Heart left ventricle (tissue), 13 donors: ENCODE data around the gene RPL13A.

Experiments used
- POLR2A ChIP-seq, 2 donors: fragments of 450-650 bp; IDR thresholded peaks; one replicate each; pipeline ENCODE4 v1.6.1; 2017; ENCODE audit warnings: antibody characterized with exemption in 2 of 2, mild to moderate bottlenecking in 2 of 2, moderate library complexity in 2 of 2
- TF ChIP-seq, protein P1 (sequence below), 12 donors: fragments of 200-600 bp; sonication (generic) in 4 of 12; IDR thresholded peaks; one replicate each; pipeline versions ENCODE4 v1.5.0 to v1.8.0; 2018 to 2022; ENCODE audit warnings: antibody characterized with exemption in 12 of 12, mild to moderate bottlenecking in 5 of 12
- donor health status: ischemic (EF 13 %, LVEDD 7.1; RV severe dilation, severe dysfunction).
- donor health status: DM: no; HTN: yes; CAD: no.
- donor health status: DM: no; HTN: no; CAD: no.
- donor health status: ischemic (EF 25% LVEDD 6.9; RV normal size, moderate dysfunction).
- donor health status: ischemic (EF 25% LVEDD 5.7; RV mildly dilated, moderate dysfunction).
- donor health status: ischemic (EF 35%, LVEDD 5.7; RV mildly dilated, moderate dysfunction).
- donor health status: nonischemic (EF 11% LVEDD 7.7; RV severe dilation, severe dysfunction).
- donor health status: DM: yes; HTN: yes; CAD: no.
- donor health status: PGD.
- donor health status: ischemic (EF 29% LVEDD 5.4; RV normal size, mild dysfunction).
- donor health status: nonischemic (EF 23%, LVEDD 6.1; RV moderate dilation, normal function).

DNA sequence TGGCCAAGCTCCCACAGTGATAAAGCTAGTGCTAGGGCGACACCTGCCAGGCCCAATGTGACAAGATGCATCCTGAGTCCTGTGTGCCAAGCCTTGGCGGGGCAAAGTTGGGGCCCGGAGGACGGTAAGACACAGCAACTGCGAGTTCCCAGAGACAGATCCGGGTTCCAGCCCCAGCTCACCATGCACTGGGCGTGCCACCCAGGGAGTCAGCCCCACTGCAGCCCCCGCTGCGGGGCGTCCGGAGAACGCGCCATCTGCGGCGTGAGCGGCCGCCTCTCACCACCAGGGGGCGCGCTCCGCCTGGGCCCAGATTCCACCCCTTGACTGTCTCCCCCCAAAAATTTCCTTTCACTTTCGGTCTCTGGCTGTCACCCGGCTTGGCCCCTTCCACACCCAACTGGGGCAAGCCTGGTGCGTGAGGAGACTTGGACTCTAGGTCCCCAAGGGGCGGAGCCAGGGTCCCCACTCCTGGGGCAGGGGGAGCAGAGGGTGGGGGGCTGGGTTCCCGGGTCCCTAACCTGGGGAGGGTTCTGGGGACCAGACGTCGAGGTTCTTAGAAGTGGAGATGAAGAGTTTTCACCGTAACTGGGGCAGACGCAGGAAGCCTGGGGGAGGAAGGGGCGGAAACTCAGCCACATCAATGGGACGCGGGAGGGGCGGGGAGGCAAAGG is 13.4 kb upstream of the RPL13A start, which contains the start of gene FLT3LG:
- TF ChIP-seq, protein P1, sequence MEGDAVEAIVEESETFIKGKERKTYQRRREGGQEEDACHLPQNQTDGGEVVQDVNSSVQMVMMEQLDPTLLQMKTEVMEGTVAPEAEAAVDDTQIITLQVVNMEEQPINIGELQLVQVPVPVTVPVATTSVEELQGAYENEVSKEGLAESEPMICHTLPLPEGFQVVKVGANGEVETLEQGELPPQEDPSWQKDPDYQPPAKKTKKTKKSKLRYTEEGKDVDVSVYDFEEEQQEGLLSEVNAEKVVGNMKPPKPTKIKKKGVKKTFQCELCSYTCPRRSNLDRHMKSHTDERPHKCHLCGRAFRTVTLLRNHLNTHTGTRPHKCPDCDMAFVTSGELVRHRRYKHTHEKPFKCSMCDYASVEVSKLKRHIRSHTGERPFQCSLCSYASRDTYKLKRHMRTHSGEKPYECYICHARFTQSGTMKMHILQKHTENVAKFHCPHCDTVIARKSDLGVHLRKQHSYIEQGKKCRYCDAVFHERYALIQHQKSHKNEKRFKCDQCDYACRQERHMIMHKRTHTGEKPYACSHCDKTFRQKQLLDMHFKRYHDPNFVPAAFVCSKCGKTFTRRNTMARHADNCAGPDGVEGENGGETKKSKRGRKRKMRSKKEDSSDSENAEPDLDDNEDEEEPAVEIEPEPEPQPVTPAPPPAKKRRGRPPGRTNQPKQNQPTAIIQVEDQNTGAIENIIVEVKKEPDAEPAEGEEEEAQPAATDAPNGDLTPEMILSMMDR (IDR thresholded peaks at IDR 0.05): peak; percentile 96 to 100 (median 99)
- peak in 1 of 2 donors; percentile 41 for TF ChIP-seq POLR2A (IDR thresholded peaks at IDR 0.05)
